Measurements from ENCODE around the gene WDR87. TPM values are rescaled to one million over a fixed set of nuclear protein-coding genes. Genes with fewer than 3 reads are reported as not detected.

The WDR87 gene
- total and polyA plus RNA-seq, 9 of the 15 experiments (the other 6 are each of a cell fraction or from before 2014, with no cell fraction given), result not detected

- TF ChIP-seq ZBTB11 (CRISPR knock-in tag; IDR thresholded peaks at IDR 0.05) (0 out of 6 replicates have a peak, but pooled peaks of 1 of the 3 experiments have one; percentile 65), ZNF280B (CRISPR knock-in tag; IDR thresholded peaks at IDR 0.05) (no peak), ZNF175 (CRISPR knock-in tag; IDR thresholded peaks at IDR 0.05; ENCODE audit: low read depth) (peak; percentile 49; the same call in 1 of the 2 replicates), SLC30A9 (CRISPR knock-in tag; IDR thresholded peaks at IDR 0.05) (no peak), NFATC3 (IDR thresholded peaks at IDR 0.05) (no peak), ATF4 (CRISPR knock-in tag; IDR thresholded peaks at IDR 0.05) (no peak), DMBX1 (CRISPR knock-in tag; IDR thresholded peaks at IDR 0.05; ENCODE audit: borderline replicate concordance) (peak; percentile 86), SPI1 (IDR thresholded peaks at IDR 0.05; ENCODE audit: borderline replicate concordance, low read depth, low read length) (no peak)
Observed at GRCh38 chr19:37905946-37906868, at the start of gene WDR87 (continued).

Data from K562 (cell line).